Measurements from ENCODE around the gene DPP3.

DPP3 gene

DNA sequence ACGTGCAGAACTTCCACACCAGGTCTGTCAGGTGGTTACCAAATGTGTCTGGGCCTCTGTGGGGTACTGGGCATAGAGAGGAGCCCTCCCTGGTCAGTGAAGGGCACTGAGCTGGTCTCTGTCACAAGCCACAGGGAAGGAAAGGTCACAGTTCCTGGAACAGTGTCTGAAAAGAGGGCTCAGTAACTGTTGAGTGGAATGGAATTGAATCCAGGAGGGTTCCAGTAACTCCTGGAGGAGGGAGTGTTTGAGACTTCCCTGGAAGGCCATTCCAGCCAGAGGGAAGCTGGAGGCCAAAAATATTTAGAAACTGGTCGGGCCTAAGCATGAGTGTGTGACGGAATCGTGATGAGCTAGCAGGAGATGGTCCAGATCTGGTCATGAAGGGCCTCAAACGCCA lies 74.4 kb downstream of the DPP3 start:
- no peak for DNase-seq

DNA sequence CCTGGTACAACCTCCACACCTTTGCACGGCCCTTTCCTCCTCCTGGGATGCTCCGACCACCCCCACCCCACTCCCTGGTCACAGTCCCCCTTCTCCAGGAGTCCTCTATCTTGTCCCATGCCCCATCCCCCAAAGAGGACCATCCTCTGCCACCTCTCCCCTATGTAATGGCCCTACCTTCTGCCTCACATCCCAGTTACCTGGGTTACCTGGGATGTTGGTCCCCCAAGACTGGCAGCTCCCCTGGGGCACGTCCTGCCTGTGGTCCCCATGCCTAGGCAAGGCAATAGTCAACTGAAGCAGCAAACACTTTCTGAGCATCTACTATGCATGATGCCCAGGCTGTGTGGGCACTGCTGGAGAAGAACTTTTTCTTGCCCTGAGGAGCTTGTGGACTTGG lies 75.2 kb downstream of the DPP3 start:
- no peak for DNase-seq

DNA sequence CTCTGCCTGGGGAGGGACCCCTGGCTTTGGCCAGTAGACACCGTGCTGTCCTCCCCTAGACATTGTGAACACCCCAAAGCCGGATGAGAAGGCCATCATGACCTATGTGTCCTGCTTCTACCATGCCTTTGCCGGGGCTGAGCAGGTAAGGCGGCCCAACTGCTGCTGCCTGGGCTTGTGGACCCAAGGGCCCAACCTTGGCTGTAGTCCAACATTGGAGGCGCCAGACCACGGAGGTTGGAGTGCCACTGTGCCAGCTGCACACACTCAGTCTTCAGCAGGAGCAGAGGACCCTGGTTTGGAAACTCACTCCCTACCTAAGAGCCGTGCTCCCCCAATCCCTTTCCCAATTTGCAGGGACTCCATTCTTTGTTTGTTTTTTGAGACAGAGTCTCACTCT lies 75.9 kb downstream of the DPP3 start:
- no peak for DNase-seq

DNA sequence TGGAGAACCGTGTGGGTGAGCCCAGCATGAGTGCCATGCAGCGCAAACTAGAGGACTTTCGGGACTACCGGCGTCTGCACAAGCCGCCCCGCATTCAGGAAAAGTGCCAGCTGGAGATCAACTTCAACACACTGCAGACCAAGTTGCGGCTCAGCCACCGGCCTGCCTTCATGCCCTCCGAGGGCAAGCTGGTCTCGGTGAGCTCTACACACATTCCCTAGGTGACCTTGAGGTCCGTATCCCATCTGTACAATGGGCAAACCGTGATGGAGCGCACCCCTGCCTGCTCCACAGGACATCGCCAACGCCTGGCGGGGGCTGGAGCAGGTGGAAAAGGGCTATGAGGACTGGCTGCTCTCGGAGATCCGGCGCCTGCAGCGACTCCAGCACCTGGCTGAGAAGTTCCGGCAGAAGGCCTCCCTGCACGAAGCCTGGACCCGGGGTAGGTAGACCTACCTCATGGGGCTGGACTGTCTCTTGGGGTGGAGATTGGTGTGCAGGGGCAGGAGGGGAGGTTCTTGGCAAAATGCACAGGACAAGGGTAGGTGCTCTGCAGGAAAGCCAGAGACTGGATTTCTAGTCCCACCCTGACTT lies 77.6 kb downstream of the DPP3 start:
- DNase-seq = no peak

Measured in nucleus accumbens (tissue), 56 donors.